Keratinocyte (primary cell): ENCODE measurements around the gene LILRB5. TPM values are rescaled to one million over a fixed set of nuclear protein-coding genes. Genes with fewer than 3 reads are reported as not detected.
"Not testable (repeated sequence)": the region's sequence is repeated elsewhere in the genome, so short reads cannot be mapped to it uniquely, and the experiment has no call there.

Experiments used
- DNase-seq: peaks from one replicate; pipeline ENCODE4 v3.0.0-alpha.2; 2011; ENCODE audit warnings: low read depth, missing footprints, low spot score
- FAIRE-seq: peaks from 2 replicates; lab custom pipeline; 2011; peaks lifted over from hg19 to GRCh38; lab: Jason Lieb, UNC
- H2AFZ ChIP-seq: 2 replicates; pipeline ENCODE4 v1.6.0; 2012; ENCODE audit warnings: low read length, control low read depth, inconsistent platforms; ENCODE audit not compliant: control insufficient read depth
- H3K27ac ChIP-seq: 2 replicates; pipeline ENCODE4 v1.5.1; 2011; ENCODE audit warnings: low read length; ENCODE audit not compliant: control insufficient read depth, insufficient read depth
- H3K27me3 ChIP-seq: 3 replicates; pipeline ENCODE4 v1.6.0; 2011; ENCODE audit warnings: low read length; ENCODE audit not compliant: control insufficient read depth, insufficient read depth; ENCODE audit errors: extremely low read depth
- H3K36me3 ChIP-seq, 2 experiments: 2 replicates in 1 of 2; 3 replicates in 1 of 2; pipeline ENCODE4 v1.5.1; 2011; ENCODE audit warnings: low read length in 2 of 2, mild to moderate bottlenecking in 1 of 2; ENCODE audit not compliant: control insufficient read depth in 2 of 2, insufficient read depth in 2 of 2; ENCODE audit errors: extremely low read depth in 1 of 2
- H3K4me1 ChIP-seq: 3 replicates; pipeline ENCODE4 v1.5.1; 2011; ENCODE audit warnings: low read length; ENCODE audit not compliant: control insufficient read depth, insufficient read depth; ENCODE audit errors: extremely low read depth
- H3K4me2 ChIP-seq: 3 replicates; pipeline ENCODE4 v1.6.0; 2011; ENCODE audit warnings: low read depth, low read length; ENCODE audit not compliant: control insufficient read depth, insufficient read depth; ENCODE audit errors: extremely low read depth
- H3K4me3 ChIP-seq, 3 experiments: fragments of 200-600 bp in 1 of 3; sonication (generic) in 1 of 3; 2 replicates in 2 of 3; 3 replicates in 1 of 3; pipeline ENCODE4 v1.5.1; 2011 to 2016; ENCODE audit warnings: low read length in 3 of 3, mild to moderate bottlenecking in 3 of 3, control low read depth in 2 of 3, inconsistent platforms in 1 of 3, low read depth in 1 of 3, mixed read lengths in 1 of 3, mixed run types in 1 of 3, moderate library complexity in 1 of 3; ENCODE audit not compliant: control insufficient read depth in 2 of 3, insufficient read depth in 2 of 3; ENCODE audit errors: extremely low read depth in 1 of 3
- H3K79me2 ChIP-seq: 2 replicates; pipeline ENCODE4 v1.6.0; 2012; ENCODE audit warnings: low read length; ENCODE audit not compliant: control insufficient read depth, insufficient read depth
- H3K9ac ChIP-seq: 3 replicates; pipeline ENCODE4 v1.6.0; 2011; ENCODE audit warnings: low read length; ENCODE audit not compliant: control insufficient read depth, insufficient read depth; ENCODE audit errors: extremely low read depth
- H3K9me1 ChIP-seq: 3 replicates; pipeline ENCODE4 v1.6.0; 2011; ENCODE audit warnings: low read length; ENCODE audit not compliant: control insufficient read depth, insufficient read depth; ENCODE audit errors: extremely low read depth
- H3K9me3 ChIP-seq: 2 replicates; pipeline ENCODE4 v1.5.1; 2012; ENCODE audit warnings: low read depth, low read length; ENCODE audit not compliant: control insufficient read depth
- H4K20me1 ChIP-seq: 3 replicates; pipeline ENCODE4 v1.6.0; 2011; ENCODE audit warnings: low read length; ENCODE audit not compliant: control insufficient read depth, insufficient read depth; ENCODE audit errors: extremely low read depth
- EZH2 ChIP-seq: IDR thresholded peaks from one replicate; pipeline ENCODE4 v1.6.1; 2012; ENCODE audit warnings: inconsistent platforms, mild to moderate bottlenecking, low read length, moderate library complexity
- dilution Hi-C: fragments of 300-500 bp; cut with MboI; formaldehyde crosslinking; loops from one replicate; pipeline ENCODE4 v1.7.0; 2020; ENCODE audit warnings: low sequenced_read_pairs; ENCODE audit not compliant: extremely low pct_ligation_motif_present
- polyA plus RNA-seq, 5 experiments: library from polyadenylated mRNA; depleted of rRNA in 3 of 5; stranded (reverse) in 3 of 5; stranded (forward) in 1 of 5; unstranded in 1 of 5; fragments of >200 nt; gene quantifications; 1 replicate in 1 of 5; 2 replicates in 3 of 5; 3 replicates in 1 of 5; pipeline versions ENCODE4 v1.2.1 to v1.2.3, GENCODE V29; 2011 to 2012; ENCODE audit warnings: missing spikeins in 2 of 5, low read depth in 1 of 5, low replicate concordance in 1 of 5
- TF ChIP-seq, protein P1 (sequence below), 3 experiments: IDR thresholded peaks in 1 of 3; conservative IDR thresholded peaks in 1 of 3; optimal IDR thresholded peaks in 1 of 3; 2 replicates in 2 of 3; 3 replicates in 1 of 3; pipeline versions ENCODE3 to v1.5.1; 2011; ENCODE audit warnings: low read length in 3 of 3, mild to moderate bottlenecking in 3 of 3, moderate library complexity in 2 of 3, control low read depth in 1 of 3, inconsistent platforms in 1 of 3; ENCODE audit not compliant: insufficient read depth in 2 of 3; ENCODE audit errors: extremely low read depth in 1 of 3

The LILRB5 gene
- polyA plus RNA-seq, 1 donor (not counting 4 experiments of a cell fraction or from before 2014, with no cell fraction given), result not detected

DNA sequence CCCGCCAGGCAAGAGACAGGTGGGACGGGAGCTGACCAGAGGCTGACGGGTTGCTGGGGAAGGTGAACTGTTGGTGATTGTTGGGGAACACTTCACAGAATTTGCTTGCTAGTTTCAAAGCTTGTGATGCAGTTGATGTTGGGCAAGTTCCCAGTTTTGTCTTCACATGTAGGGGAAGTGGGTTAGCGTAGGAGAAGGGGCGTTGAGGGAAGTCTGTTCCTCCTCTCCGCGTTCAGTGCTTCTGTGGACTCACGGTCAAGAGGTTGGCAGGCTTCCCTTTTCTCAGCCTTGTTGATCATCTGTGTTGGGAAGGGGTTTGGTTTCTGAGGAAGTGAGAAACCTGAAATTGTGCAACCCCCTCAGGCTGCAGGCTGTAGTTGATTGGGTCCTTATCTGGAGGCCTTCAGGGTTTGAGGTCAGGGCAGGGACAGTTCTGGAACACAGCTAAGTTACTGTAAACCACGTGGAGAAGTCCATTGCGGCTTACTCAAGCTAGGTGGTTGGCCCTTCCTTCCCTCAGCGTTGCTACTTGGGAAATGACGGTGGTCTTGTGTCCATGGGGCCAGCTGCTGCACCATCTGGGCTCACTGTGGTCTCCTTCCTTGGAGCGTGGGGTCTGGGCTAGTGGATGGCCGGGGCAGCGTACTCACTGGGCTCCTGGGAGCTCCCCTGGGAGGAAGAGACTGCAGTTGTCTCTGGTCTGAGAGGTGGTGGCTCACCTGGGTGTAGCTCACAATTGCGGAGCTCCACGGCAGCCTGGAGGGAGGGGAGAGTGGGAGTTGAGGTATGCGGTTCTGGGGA, 48.9 kb downstream of the LILRB5 start:
- no peak for DNase-seq
- Histone ChIP-seq H3K79me2 (peaks cover 38% of the 10 kb centered on the region), H4K20me1 (peaks cover 50% of the 10 kb centered on the region), H3K4me3 (no peak overlapping the region), H3K9me3 (no peaks in the 10 kb centered on the region), H2AFZ (no peak overlapping the region), H3K27me3 (no peaks in the 10 kb centered on the region), H3K9ac (no peak overlapping the region), H3K9me1 (peaks cover 2% of the 10 kb centered on the region), H3K36me3 (peaks cover 33 to 43% of the 10 kb centered on the region in 2 experiments), H3K4me2 (no peak overlapping the region), H3K4me1 (peaks cover 6% of the 10 kb centered on the region), H3K27ac (no peak overlapping the region)
- dilution Hi-C loops, result no loop called here
- TF ChIP-seq EZH2, result no peak
- TF ChIP-seq, protein P1, sequence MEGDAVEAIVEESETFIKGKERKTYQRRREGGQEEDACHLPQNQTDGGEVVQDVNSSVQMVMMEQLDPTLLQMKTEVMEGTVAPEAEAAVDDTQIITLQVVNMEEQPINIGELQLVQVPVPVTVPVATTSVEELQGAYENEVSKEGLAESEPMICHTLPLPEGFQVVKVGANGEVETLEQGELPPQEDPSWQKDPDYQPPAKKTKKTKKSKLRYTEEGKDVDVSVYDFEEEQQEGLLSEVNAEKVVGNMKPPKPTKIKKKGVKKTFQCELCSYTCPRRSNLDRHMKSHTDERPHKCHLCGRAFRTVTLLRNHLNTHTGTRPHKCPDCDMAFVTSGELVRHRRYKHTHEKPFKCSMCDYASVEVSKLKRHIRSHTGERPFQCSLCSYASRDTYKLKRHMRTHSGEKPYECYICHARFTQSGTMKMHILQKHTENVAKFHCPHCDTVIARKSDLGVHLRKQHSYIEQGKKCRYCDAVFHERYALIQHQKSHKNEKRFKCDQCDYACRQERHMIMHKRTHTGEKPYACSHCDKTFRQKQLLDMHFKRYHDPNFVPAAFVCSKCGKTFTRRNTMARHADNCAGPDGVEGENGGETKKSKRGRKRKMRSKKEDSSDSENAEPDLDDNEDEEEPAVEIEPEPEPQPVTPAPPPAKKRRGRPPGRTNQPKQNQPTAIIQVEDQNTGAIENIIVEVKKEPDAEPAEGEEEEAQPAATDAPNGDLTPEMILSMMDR (optimal IDR thresholded peaks at IDR 0.05 in 1 of 3, IDR thresholded peaks at IDR 0.05 in 1 of 3, conservative IDR thresholded peaks at IDR 0.05 in 1 of 3; ENCODE audit: extremely low read depth in 1 of 3, insufficient read depth in 2 of 3, low read length in 3 of 3), result no peak
- no peak for FAIRE-seq

- Histone ChIP-seq H3K4me3 (no peak overlapping the region), H3K9ac (no peak overlapping the region), H3K9me1 (peaks cover 2% of the 10 kb centered on the region), H3K4me2 (no peak overlapping the region), H3K27ac (no peak overlapping the region), H3K79me2 (peaks cover 43% of the 10 kb centered on the region), H3K4me1 (peaks cover 12% of the 10 kb centered on the region), H2AFZ (no peak overlapping the region), H3K27me3 (no peaks in the 10 kb centered on the region), H3K36me3 (peaks cover 35 to 48% of the 10 kb centered on the region in 2 experiments), H4K20me1 (peaks cover 56% of the 10 kb centered on the region), H3K9me3 (no peaks in the 10 kb centered on the region)
- TF ChIP-seq, protein P1 (optimal IDR thresholded peaks at IDR 0.05 in 1 of 3, IDR thresholded peaks at IDR 0.05 in 1 of 3, conservative IDR thresholded peaks at IDR 0.05 in 1 of 3; ENCODE audit: extremely low read depth in 1 of 3, insufficient read depth in 2 of 3, low read length in 3 of 3), result no peak
- no peak for TF ChIP-seq EZH2
- no peak for DNase-seq
- dilution Hi-C loops, result no loop called here
- FAIRE-seq, result no peak
Observed at GRCh38 chr19:54207676-54207982, 49.4 kb downstream of the LILRB5 start.

- peaks cover 48% of the 10 kb centered on the region for H3K79me2 ChIP-seq
Observed at GRCh38 chr19:54207193-54207592, 49.9 kb downstream of the LILRB5 start.

More at GRCh38 chr19:54207193-54207592, 49.9 kb downstream of the LILRB5 start:
- H3K9ac ChIP-seq, H3K4me3 ChIP-seq, DNase-seq, H3K27ac ChIP-seq, FAIRE-seq, dilution Hi-C loops, H3K27me3 ChIP-seq, H2AFZ ChIP-seq, H3K4me2 ChIP-seq, H3K9me3 ChIP-seq, H3K9me1 ChIP-seq: not testable (repeated sequence)
- H3K4me1 ChIP-seq, result peaks cover 16% of the 10 kb centered on the region
- H4K20me1 ChIP-seq, result peaks cover 60% of the 10 kb centered on the region
- H3K36me3 ChIP-seq, result peaks cover 39 to 53% of the 10 kb centered on the region in 2 experiments
